ENCODE measurements around the gene EFNA5.

The EFNA5 gene

DNA sequence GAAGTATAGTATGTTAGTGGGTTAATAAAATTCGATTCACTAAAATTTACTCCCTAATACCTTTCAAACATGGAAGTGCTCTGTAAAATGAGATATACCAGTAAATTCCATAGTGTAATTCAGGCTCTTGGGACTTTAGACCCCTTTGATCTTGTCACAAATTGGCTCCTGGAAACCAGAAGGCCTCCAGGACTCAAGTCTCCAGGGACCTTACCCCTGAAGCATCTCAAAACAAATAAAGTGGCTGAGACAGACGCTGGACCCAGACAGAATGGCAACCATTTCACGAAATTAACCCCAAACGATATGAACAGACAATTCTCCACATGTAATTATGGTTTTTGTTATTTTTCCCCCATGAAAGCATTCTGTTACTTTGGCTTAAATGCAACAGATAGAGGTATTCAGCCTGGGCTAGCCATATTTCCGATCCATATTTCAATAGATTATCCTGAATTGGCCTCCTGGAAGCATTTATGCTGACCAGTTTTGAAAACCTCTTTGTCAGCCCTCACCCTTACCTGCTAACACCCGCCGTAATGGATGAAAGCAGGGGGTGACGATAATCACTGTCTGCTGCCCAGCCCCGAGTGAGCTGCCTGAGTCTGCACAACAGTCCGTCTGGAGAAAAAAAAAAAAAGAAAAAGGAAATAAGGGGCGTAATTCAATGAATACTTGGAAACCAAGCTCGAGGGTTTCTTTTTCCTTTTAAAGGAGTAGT is 34.1 kb upstream of the EFNA5 start:
- no peak overlapping the region for H3K4me3 ChIP-seq (ENCODE audit: low read depth, low read length)
- TF ChIP-seq, protein P1, sequence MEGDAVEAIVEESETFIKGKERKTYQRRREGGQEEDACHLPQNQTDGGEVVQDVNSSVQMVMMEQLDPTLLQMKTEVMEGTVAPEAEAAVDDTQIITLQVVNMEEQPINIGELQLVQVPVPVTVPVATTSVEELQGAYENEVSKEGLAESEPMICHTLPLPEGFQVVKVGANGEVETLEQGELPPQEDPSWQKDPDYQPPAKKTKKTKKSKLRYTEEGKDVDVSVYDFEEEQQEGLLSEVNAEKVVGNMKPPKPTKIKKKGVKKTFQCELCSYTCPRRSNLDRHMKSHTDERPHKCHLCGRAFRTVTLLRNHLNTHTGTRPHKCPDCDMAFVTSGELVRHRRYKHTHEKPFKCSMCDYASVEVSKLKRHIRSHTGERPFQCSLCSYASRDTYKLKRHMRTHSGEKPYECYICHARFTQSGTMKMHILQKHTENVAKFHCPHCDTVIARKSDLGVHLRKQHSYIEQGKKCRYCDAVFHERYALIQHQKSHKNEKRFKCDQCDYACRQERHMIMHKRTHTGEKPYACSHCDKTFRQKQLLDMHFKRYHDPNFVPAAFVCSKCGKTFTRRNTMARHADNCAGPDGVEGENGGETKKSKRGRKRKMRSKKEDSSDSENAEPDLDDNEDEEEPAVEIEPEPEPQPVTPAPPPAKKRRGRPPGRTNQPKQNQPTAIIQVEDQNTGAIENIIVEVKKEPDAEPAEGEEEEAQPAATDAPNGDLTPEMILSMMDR (IDR thresholded peaks at IDR 0.05; ENCODE audit: borderline replicate concordance, insufficient read depth, low read depth, low read length), result no peak

GRCh38 chr5:107700481-107700880 is 29.7 kb upstream of the EFNA5 start:
- TF ChIP-seq, protein P1 (IDR thresholded peaks at IDR 0.05; ENCODE audit: borderline replicate concordance, insufficient read depth, low read depth, low read length), result no peak

DNA sequence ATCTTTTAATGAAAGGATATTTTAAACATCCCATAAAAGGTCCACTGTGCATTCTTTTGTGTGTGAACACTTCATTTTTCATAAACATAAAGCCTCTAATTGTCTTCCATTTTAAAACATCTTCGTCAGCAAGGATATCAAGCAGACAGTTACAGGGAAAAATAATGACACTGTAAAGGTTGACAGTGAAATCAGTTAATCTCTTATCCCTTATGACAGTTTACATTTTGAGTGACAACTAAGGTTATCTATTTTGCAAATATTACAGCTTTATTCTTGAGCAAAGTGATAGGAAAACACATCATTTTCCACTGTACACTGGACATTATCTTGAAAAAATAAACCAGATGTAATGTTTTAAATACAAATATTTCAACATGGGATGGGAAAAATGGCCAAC is 28.7 kb upstream of the EFNA5 start:
- TF ChIP-seq, protein P1 (IDR thresholded peaks at IDR 0.05; ENCODE audit: borderline replicate concordance, insufficient read depth, low read depth, low read length), result no peak
- H3K4me3 ChIP-seq (ENCODE audit: low read depth, low read length), result no peak overlapping the region

More at GRCh38 chr5:107700481-107700880, 29.7 kb upstream of the EFNA5 start:
- no peak overlapping the region for H3K4me3 ChIP-seq (ENCODE audit: low read depth, low read length)

DNA sequence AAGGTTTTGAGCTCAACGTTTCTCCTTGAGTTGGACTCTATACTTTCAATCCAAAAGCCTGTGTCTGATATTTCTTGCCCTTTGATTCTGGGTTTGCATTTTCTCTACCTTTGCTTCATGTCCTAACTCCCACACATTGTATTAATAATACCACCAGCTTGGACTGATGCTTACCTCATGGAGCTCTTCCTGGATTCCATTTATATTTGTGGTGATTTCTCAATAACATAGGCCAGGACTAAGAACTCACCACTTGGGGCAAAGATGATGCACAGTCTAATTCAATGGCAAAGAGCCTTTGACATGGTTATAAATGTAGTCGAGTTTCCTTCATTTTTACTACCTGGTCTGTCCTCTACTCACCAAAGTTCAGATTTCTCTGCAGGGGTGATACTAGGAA is 27.5 kb upstream of the EFNA5 start:
- TF ChIP-seq, protein P1 (IDR thresholded peaks at IDR 0.05; ENCODE audit: borderline replicate concordance, insufficient read depth, low read depth, low read length), result no peak
- H3K4me3 ChIP-seq (ENCODE audit: low read depth, low read length), result no peak overlapping the region

- TF ChIP-seq, protein P1 (IDR thresholded peaks at IDR 0.05; ENCODE audit: borderline replicate concordance, insufficient read depth, low read depth, low read length), result no peak
Observed at GRCh38 chr5:107696498-107696897, 25.8 kb upstream of the EFNA5 start.

GRCh38 chr5:107696080-107696479 is 25.3 kb upstream of the EFNA5 start:
- no peak overlapping the region for H3K4me3 ChIP-seq (ENCODE audit: low read depth, low read length)
- TF ChIP-seq, protein P1 (IDR thresholded peaks at IDR 0.05; ENCODE audit: borderline replicate concordance, insufficient read depth, low read depth, low read length), result no peak

More at GRCh38 chr5:107696498-107696897, 25.8 kb upstream of the EFNA5 start:
- H3K4me3 ChIP-seq (ENCODE audit: low read depth, low read length), result no peak overlapping the region

DNA sequence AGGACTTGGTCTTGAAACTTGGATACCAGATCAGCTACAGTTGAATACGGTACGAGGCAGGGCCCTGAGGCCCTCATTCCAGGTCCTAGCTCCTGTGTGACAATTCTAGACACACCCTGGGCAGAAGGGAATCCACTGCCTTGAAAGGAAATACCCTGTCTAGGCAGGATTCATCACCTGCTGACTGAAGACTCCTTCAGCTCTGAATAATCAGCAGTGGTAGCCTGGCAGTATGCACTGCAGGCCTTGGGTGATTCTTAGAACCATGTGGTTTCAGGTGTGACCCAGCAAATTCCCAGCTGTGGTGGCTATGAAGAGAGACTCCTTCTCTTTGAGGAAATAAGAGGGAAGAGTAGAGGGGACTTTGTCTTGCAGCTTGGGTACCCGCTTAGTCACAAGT is 17.2 kb upstream of the EFNA5 start:
- no peak overlapping the region for H3K4me3 ChIP-seq (ENCODE audit: low read depth, low read length)
- TF ChIP-seq, protein P1 (IDR thresholded peaks at IDR 0.05; ENCODE audit: borderline replicate concordance, insufficient read depth, low read depth, low read length), result no peak
